IPS DF 4.7 (cell line): ENCODE results near the gene WASF3.

Experiments used
- DNase-seq: peaks from one replicate; pipeline ENCODE4 v3.0.0-alpha.2; 2013; ENCODE audit warnings: low spot score; ENCODE audit errors: extremely low read depth

WASF3 gene

GRCh38 chr13:26557393-26558073 is at the start of gene WASF3:
Gene WASF3, plus strand, starts transcription at chr13:26557683. Its CDS starts 84,588 bp downstream, at chr13:26642271.
- DNase-seq, result peak; percentile 33

- DNase-seq, result no peak
Measured at GRCh38 chr13:26508885-26509284, 48.6 kb upstream of the WASF3 start.

- no peak for DNase-seq
Measured at GRCh38 chr13:26509491-26509890, 48.0 kb upstream of the WASF3 start.

GRCh38 chr13:26513931-26514330 is 43.6 kb upstream of the WASF3 start:
- DNase-seq, result no peak

GRCh38 chr13:26515721-26516120 is 41.8 kb upstream of the WASF3 start:
- no peak for DNase-seq

- no peak for DNase-seq
Measured at GRCh38 chr13:26517936-26518335, 39.5 kb upstream of the WASF3 start.

GRCh38 chr13:26518451-26518959 is 39.0 kb upstream of the WASF3 start:
- DNase-seq, result no peak

- no peak for DNase-seq
Measured at GRCh38 chr13:26522571-26522970, 34.9 kb upstream of the WASF3 start.

GRCh38 chr13:26523007-26523406 is 34.5 kb upstream of the WASF3 start:
- DNase-seq, result no peak

- no peak for DNase-seq
Measured at GRCh38 chr13:26525528-26525927, 32.0 kb upstream of the WASF3 start.

- DNase-seq, result no peak
Measured at GRCh38 chr13:26526702-26527216, 30.7 kb upstream of the WASF3 start.

GRCh38 chr13:26528527-26528926 is 29.0 kb upstream of the WASF3 start:
- no peak for DNase-seq

- no peak for DNase-seq
Measured at GRCh38 chr13:26529441-26529840, 28.0 kb upstream of the WASF3 start.

GRCh38 chr13:26531742-26532141 is 25.7 kb upstream of the WASF3 start:
- DNase-seq, result no peak

- DNase-seq, result no peak
Measured at GRCh38 chr13:26534036-26534726, 23.3 kb upstream of the WASF3 start.

GRCh38 chr13:26538363-26539317 is 18.8 kb upstream of the WASF3 start:
- DNase-seq, result no peak

GRCh38 chr13:26539738-26540292 is 17.7 kb upstream of the WASF3 start:
- DNase-seq, result no peak

- DNase-seq, result no peak
Measured at GRCh38 chr13:26540334-26540733, 17.1 kb upstream of the WASF3 start.

GRCh38 chr13:26541041-26541440 is 16.4 kb upstream of the WASF3 start:
- no peak for DNase-seq

- no peak for DNase-seq
Measured at GRCh38 chr13:26541678-26542568, 15.6 kb upstream of the WASF3 start.
